SH-SY5Y (cell line): ENCODE results near the gene RTN4R.

Experiments used
- GATA2 ChIP-seq: IDR thresholded peaks from 2 replicates; pipeline ENCODE4 v1.6.1; 2011; ENCODE audit warnings: mild to moderate bottlenecking, low read depth, low read length
- GATA3 ChIP-seq: IDR thresholded peaks from 2 replicates; pipeline ENCODE4 v1.6.1; 2011; ENCODE audit warnings: low read depth, mild to moderate bottlenecking, low read length, moderate library complexity

DNA sequence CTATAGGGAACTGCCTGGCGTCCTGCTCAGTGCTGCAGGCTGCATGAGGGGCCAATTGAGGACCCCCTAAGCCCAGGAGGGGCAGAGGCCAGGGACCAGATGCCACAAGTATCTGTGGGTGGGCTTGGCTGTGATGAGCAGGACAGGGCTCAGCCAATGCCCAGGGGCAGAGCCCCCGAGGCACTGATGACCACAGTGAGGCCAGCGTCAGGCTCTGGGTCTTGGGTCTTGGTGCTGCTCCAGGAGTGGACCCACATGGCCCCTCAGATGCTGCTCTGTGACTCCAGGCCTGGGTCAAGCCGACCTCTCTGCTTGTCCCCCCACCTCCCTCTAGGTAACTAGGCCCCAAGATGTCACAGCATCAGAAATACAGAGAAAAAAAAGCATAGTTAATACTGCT lies 50.6 kb downstream of the RTN4R start:
- TF ChIP-seq GATA2 (no peak), GATA3 (no peak)
